ENCODE data around the gene RNF167.

RNF167 gene

DNA sequence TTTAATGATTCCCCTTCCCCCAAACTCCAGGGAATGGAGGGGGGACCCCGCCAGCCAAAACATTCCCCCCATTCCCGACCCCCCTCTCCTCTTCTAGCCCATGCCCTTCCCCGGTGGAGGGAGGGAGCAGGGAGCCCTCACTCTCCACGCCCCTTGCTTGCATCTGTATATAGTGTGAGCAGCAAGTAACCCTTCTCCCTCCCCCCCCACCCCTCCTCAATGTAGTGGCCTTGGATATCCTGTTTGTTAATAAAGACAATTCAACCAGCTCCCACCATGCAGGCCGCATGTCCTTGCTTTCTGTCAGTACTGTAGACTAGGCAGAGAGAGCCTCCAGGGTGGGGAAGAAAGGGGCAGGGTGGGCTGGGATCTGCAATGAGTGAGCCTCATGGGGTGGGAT is 42.3 kb upstream of the RNF167 start:
- TF ChIP-seq, protein P1, sequence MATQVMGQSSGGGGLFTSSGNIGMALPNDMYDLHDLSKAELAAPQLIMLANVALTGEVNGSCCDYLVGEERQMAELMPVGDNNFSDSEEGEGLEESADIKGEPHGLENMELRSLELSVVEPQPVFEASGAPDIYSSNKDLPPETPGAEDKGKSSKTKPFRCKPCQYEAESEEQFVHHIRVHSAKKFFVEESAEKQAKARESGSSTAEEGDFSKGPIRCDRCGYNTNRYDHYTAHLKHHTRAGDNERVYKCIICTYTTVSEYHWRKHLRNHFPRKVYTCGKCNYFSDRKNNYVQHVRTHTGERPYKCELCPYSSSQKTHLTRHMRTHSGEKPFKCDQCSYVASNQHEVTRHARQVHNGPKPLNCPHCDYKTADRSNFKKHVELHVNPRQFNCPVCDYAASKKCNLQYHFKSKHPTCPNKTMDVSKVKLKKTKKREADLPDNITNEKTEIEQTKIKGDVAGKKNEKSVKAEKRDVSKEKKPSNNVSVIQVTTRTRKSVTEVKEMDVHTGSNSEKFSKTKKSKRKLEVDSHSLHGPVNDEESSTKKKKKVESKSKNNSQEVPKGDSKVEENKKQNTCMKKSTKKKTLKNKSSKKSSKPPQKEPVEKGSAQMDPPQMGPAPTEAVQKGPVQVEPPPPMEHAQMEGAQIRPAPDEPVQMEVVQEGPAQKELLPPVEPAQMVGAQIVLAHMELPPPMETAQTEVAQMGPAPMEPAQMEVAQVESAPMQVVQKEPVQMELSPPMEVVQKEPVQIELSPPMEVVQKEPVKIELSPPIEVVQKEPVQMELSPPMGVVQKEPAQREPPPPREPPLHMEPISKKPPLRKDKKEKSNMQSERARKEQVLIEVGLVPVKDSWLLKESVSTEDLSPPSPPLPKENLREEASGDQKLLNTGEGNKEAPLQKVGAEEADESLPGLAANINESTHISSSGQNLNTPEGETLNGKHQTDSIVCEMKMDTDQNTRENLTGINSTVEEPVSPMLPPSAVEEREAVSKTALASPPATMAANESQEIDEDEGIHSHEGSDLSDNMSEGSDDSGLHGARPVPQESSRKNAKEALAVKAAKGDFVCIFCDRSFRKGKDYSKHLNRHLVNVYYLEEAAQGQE (IDR thresholded peaks at IDR 0.05; ENCODE audit: insufficient read depth in 1 of 2, low read depth in 2 of 2, low read length in 2 of 2) = no peak
- TF ChIP-seq FOXP2 (optimal IDR thresholded peaks at IDR 0.05; ENCODE audit: borderline replicate concordance, extremely low read depth, extremely low read length, insufficient read depth) (no peak), SIN3A (IDR thresholded peaks at IDR 0.05; ENCODE audit: borderline replicate concordance, insufficient read depth, low read length) (no peak), TAF1 (IDR thresholded peaks at IDR 0.05; ENCODE audit: borderline replicate concordance, insufficient read depth, low read length) (no peak), POLR2AphosphoS5 (IDR thresholded peaks at IDR 0.05; ENCODE audit: low read depth, low read length) (no peak)

DNA sequence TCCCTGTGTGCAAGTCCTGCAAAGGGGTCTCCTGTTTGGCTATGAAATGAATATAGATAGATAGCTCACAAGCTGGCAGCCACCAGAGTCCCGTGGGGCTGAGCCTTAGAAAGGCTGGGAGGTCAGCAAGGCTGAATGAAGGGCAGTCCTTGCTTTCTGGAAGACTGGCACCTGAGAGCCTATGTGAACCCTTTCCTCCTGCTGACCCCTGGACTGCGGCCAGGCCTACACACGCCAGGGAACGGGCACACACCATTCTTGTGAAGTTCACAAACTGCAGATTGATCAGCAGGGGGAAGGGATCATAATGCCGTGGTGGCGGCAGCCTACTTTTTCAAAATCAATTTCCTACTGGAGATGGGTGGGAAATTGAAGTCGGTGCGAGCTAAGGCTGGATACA is 41.7 kb upstream of the RNF167 start:
- TF ChIP-seq, protein P1 (IDR thresholded peaks at IDR 0.05; ENCODE audit: insufficient read depth in 1 of 2, low read depth in 2 of 2, low read length in 2 of 2) = no peak
- TF ChIP-seq POLR2AphosphoS5 (IDR thresholded peaks at IDR 0.05; ENCODE audit: low read depth, low read length) = no peak
- TF ChIP-seq FOXP2 (optimal IDR thresholded peaks at IDR 0.05; ENCODE audit: borderline replicate concordance, extremely low read depth, extremely low read length, insufficient read depth) = no peak
- no peak for TF ChIP-seq SIN3A (IDR thresholded peaks at IDR 0.05; ENCODE audit: borderline replicate concordance, insufficient read depth, low read length)
- no peak for TF ChIP-seq TAF1 (IDR thresholded peaks at IDR 0.05; ENCODE audit: borderline replicate concordance, insufficient read depth, low read length)

DNA sequence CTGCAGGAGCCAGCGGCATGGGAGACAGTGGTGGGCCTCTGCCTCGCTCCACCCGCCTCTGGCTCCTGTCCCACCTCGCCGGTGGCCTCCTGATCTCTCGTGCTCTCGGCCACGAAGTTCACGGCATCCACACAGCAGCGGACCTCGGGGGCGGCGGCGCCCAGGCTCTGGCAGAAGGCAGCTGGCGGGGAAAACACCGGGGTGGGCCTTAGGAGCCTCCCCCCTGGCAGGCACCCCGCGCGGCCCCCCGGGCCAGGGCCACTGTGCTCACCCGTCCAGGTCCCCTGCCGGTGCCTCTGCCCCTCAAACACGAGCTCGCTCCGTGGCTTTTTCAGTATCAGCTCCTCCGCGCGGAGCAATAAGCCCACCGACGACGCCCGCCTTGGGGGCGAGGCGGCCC is 41.1 kb upstream of the RNF167 start:
- TF ChIP-seq FOXP2 (optimal IDR thresholded peaks at IDR 0.05; ENCODE audit: borderline replicate concordance, extremely low read depth, extremely low read length, insufficient read depth) (no peak), POLR2AphosphoS5 (IDR thresholded peaks at IDR 0.05; ENCODE audit: low read depth, low read length) (no peak), SIN3A (IDR thresholded peaks at IDR 0.05; ENCODE audit: borderline replicate concordance, insufficient read depth, low read length) (no peak), TAF1 (IDR thresholded peaks at IDR 0.05; ENCODE audit: borderline replicate concordance, insufficient read depth, low read length) (no peak)
- TF ChIP-seq, protein P1 (IDR thresholded peaks at IDR 0.05; ENCODE audit: insufficient read depth in 1 of 2, low read depth in 2 of 2, low read length in 2 of 2) = no peak

DNA sequence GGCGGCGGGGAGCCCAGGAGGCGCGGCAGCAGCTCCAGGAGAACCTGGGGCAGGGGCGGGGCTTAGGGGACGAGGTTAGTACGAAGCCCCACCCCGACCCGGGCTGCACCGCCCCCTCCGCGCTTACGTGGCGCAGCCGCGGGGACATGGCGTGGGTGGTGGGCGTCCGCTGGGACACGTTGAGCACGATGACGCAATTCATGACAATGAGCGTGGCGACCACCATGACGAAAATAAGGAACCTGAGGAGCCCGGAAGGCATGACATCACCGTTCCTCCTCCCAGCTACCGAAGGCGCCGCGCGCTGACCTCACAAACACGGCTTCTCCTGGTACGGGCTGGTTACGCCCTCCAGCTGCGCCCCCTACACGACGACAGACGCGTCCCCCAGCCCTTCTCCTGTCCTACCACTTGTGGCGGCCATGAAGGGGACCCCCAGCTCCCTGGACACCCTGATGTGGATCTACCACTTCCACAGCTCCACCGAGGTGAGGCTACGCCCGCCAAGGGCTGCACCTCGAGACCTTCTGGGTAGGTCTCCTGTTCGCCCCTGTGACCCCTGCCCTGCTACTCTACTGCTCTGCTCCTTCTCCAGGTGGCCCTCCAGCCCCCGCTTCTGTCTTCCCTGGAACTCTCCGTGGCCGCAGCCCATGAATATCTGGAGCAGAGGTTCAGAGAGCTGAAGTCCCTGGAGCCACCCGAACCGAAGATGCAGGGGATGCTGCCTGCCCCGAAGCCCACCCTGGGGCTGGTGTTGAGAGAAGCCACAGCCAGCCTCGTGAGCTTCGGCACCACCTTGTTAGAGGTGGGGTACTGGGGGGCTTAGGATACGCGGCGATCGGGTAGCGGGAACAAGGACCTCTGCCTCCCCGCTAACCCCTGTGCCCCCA is 40.5 kb upstream of the RNF167 start, which contains the start of gene C17orf107:
Gene C17orf107, plus strand, starts transcription at position 196 of the 890 bp plus-strand sequence. Its CDS starts 227 bp downstream, at position 423.
- TF ChIP-seq POLR2AphosphoS5 (IDR thresholded peaks at IDR 0.05; ENCODE audit: low read depth, low read length) (no peak), FOXP2 (optimal IDR thresholded peaks at IDR 0.05; ENCODE audit: borderline replicate concordance, extremely low read depth, extremely low read length, insufficient read depth) (no peak), SIN3A (IDR thresholded peaks at IDR 0.05; ENCODE audit: borderline replicate concordance, insufficient read depth, low read length) (no peak), TAF1 (IDR thresholded peaks at IDR 0.05; ENCODE audit: borderline replicate concordance, insufficient read depth, low read length) (no peak)
- TF ChIP-seq, protein P1 (IDR thresholded peaks at IDR 0.05; ENCODE audit: insufficient read depth in 1 of 2, low read depth in 2 of 2, low read length in 2 of 2) = no peak

Measured in PFSK-1 (cell line).